Amniotic epithelial cell (primary cell): Measurements from ENCODE around the gene GRM8.

Experiments used
- DNase-seq: peaks from one replicate; pipeline ENCODE4 v3.0.0-alpha.2; 2010; ENCODE audit warnings: low read depth

Gene GRM8

DNA sequence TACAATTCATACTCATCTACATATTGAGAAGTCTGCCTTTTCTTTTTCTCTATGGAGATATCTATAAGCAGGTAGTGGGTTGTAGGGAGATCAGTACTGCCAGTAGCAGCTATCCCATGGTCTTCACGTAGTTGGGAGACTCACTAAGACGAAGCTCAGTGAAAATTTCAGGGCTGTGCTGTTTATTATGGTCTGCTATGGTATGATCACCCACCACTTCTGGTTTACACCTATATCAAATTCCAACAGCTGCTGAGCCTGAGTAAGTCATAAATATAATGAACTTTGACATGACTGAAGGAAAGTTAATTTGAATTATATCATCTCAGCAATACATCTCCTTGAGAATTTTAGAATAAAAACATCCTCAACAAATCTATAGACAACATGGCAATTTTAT, 741.7 kb downstream of the GRM8 start:
- no peak for DNase-seq

- DNase-seq: no peak
These were observed 751.1 kb downstream of the GRM8 start for GRCh38 chr7:126501617-126502016.

- no peak for DNase-seq
These were observed 753.3 kb downstream of the GRM8 start for GRCh38 chr7:126499481-126499880.

DNA sequence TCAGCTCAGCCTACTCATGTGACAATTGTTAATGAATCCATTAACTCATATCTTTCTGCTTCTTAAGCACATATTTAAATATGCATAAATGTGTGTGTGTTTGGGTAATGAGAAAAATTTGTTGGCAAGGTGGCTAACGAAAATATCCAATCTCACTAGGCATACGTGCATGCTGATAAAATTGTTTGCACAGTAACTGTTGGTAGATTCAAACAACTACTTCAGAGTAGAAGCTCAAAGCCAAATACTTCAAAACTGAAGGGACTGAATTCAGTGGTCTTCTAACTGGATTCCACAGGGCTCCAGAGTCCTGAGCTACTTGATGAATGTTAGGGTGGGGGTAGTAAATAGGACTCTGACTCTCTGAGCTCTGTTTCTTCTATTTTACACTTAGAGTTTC, 757.0 kb downstream of the GRM8 start:
- DNase-seq: no peak

GRCh38 chr7:126495001-126495400, 757.7 kb downstream of the GRM8 start:
- DNase-seq: no peak

- no peak for DNase-seq
These were observed 758.9 kb downstream of the GRM8 start for GRCh38 chr7:126493801-126494200.

- DNase-seq: no peak
These were observed 762.9 kb downstream of the GRM8 start for GRCh38 chr7:126489874-126490273.

DNA sequence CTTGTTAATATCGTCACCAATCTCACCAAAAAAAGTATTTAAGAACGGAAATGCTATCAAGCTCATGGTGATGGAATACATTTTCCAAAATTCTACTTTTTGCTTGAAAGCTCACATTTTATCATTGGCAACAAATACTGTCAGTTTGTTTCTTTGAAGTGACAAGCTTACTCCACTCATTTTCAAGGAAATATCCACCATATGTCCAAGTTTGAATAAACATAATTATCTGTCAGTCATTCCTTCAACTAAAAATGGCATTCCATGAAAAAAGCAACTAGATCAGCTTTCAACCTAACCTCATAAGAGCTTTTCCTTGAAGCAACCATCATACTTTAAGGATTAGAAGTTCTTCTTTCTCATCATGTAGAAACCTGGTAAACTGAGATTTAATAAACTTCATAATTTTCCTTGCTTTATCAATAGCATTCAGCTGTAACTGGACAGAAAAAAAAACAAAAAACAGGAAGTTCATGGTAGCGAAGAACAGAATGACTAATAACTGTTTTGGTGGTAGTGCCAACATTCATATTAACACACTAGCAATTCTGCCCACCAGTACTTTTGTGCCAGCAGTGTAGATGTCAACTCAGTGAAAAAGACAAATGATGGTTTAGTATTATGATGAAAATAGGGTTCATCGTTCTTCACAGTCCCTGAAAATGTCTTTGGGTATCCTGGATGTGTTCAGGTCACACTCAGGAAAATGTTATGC, 764.9 kb downstream of the GRM8 start:
- no peak for DNase-seq

- no peak for DNase-seq
These were observed 765.9 kb downstream of the GRM8 start for GRCh38 chr7:126486806-126487205.

- DNase-seq: no peak
These were observed 767.0 kb downstream of the GRM8 start for GRCh38 chr7:126485791-126486190.

GRCh38 chr7:126483972-126484371, 768.8 kb downstream of the GRM8 start:
- no peak for DNase-seq

- DNase-seq: no peak
These were observed 779.9 kb downstream of the GRM8 start for GRCh38 chr7:126472825-126473224.

DNA sequence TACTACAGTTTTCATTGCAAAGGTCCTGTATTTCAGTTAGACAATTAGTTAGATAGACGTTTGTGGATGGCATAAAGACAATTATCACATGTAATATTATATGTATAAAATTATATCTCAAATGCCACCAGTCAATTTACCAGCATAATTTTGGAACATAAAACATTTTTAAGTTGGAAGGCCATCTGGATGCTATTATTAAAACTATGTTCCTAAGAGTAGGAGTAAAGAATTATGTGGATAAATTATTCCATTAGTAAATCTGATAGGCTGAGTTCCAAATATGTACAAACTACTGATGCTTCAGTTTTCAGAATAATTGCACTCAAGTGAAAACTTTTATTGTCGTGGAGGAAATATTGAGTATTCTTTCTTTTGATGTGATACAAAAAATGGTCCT, 790.3 kb downstream of the GRM8 start:
- DNase-seq: no peak

DNA sequence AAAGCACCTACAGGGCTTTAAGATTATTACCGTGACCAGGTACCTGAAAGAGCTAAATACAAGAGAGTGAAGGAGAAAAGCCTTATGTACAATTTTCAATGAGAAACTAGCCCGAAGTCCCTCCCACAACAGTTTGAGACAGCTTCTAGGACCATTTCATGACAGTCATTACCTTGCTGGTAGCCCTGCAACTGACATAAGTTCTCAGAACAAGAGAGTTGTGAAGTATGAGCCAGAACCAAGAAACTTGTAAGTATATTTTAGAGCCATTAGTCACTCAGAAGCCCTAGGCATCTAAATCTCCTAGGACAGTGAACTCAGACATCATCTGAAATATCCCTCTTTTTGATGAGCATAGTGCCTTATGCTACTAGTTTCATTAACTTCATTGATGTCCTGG, 792.1 kb downstream of the GRM8 start:
- DNase-seq: no peak

- no peak for DNase-seq
These were observed 799.6 kb downstream of the GRM8 start for GRCh38 chr7:126453104-126453503.

- DNase-seq: no peak
These were observed 802.5 kb downstream of the GRM8 start for GRCh38 chr7:126450269-126450671.

DNA sequence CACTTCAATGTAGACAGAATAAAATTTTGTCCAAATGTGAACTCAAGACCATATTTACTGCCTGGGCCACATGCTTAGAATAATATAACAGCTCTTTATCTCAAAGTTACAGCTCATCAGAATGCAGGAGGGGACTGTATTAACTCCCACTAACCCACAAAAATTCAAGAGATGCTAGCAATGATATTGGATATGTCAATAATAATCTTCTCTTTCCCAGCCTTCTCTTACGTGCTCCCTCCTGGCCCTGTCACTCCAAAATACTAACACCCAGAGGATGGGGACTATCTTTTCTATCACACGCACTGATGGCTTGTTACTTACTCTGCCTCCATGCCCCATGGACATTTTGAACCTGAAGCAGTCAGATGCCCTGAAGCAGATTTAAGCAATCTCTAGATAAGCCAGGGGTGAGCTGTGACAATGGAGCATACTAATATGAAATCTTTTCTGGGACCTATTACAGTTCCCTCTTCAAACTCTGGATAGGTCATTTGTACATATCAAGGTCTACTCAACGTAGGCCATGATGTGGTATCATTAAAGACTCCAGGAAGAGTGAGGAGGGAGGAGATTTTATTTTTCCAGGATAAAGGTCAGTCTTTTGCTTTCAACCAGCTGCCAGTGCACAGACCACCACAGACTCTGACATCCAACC, 803.0 kb downstream of the GRM8 start:
- no peak for DNase-seq

GRCh38 chr7:126447984-126448383, 804.8 kb downstream of the GRM8 start:
- DNase-seq: no peak

- DNase-seq: no peak
These were observed 806.8 kb downstream of the GRM8 start for GRCh38 chr7:126445991-126446390.

DNA sequence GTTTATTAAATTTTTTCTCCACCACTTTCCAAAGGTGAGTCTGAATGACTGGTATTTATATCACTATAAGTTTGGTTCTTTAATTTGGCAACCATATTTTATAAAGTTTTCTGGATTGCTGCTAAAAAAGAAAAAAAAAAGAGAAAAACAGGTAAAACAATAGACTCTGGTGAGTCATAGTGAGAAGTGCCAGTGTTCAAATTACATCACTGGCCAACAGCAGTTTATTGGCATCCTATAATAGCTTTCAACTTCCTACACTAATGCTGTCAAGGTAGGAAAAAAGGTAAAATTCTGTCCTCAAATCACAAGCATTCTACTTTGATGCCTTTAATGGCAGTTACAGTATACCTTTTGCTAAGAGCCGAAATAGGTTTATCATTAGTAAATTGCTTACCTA, 808.8 kb downstream of the GRM8 start:
- DNase-seq: no peak

DNA sequence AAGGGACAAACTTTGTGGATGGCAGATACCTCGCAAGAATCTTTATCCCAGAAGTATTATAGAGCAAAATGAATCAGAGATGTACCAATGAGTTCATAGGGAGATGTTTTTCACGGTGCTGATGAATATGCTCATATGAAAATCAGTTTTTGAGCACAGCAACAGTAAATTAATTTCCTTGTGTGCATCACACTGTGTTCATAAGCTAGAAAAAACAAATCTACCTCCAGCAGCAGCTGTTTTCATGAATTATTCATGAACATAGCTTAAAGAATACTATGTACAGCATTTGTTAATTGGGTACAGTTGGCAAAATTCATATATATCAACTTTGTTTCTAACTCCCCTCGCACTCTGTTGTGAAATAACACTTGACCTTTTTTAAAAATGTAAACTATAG, 809.8 kb downstream of the GRM8 start:
- DNase-seq: no peak

- DNase-seq: no peak
These were observed 811.0 kb downstream of the GRM8 start for GRCh38 chr7:126441745-126442144.

DNA sequence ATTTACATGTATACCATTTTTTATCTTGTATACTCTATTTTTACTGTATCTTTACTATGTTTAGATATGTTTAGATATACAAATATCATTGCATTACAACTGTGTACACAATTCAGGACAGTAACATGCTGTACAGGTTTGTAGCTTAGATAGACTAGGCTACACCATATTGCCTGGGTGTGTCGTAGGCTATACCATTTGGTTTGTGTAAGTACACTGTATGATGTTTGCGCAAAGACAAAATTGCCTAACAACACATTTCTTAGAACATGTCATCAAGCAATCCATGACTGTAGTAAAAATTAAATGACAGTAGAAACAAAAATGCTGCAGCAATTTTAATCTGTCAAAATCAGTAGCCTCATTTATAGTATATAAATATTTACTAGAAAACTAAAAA, 812.2 kb downstream of the GRM8 start:
- no peak for DNase-seq
